ENCODE results near the gene MTREX.

GRCh38 chr5:55429613-55430253, 121.9 kb downstream of the MTREX start:
- TF ChIP-seq CTCF (IDR thresholded peaks at IDR 0.05) (no peak), POLR2A (IDR thresholded peaks at IDR 0.05) (no peak)

Measured in testis (tissue), 2 donors.